Gastroesophageal sphincter (tissue), 4 donors: ENCODE data around the gene HDAC4. TPM values are rescaled to one million over a fixed set of nuclear protein-coding genes. Genes with fewer than 3 reads are reported as not detected.

Source experiments
- ATAC-seq: fragments of 150-250 bp; one replicate; pipeline ENCODE4 v1.9.1; 2016; ENCODE audit warnings: mild to moderate bottlenecking, moderate library complexity
- H3K27ac ChIP-seq, 4 donors: fragments of 200-600 bp; sonication (generic) in 3 of 4; 1 replicate in 3 of 4; 2 replicates in 1 of 4; pipeline ENCODE4 v1.5.1; 2016 to 2019
- H3K27me3 ChIP-seq: fragments of 200-600 bp; sonication (generic); one replicate; pipeline ENCODE4 v1.5.1; 2019
- H3K36me3 ChIP-seq, 2 donors: fragments of 200-600 bp; sonication (generic); one replicate each; pipeline ENCODE4 v1.5.1; 2019; ENCODE audit warnings: control low read depth in 1 of 2
- H3K4me1 ChIP-seq, 3 donors: fragments of 200-600 bp; sonication (generic); 1 replicate in 2 of 3; 2 replicates in 1 of 3; pipeline ENCODE4 v1.5.1; 2016 to 2019; ENCODE audit warnings: control low read depth in 2 of 3
- H3K4me3 ChIP-seq, 2 donors: fragments of 200-600 bp; sonication (generic); one replicate each; pipeline ENCODE4 v1.5.1; 2019; ENCODE audit warnings: mild to moderate bottlenecking in 1 of 2, moderate library complexity in 1 of 2
- H3K9me3 ChIP-seq, 3 donors: fragments of 200-600 bp; sonication (generic); one replicate each; pipeline ENCODE4 v1.5.1; 2017 to 2019; ENCODE audit warnings: control low read depth in 2 of 3
- CTCF ChIP-seq, 4 experiments: fragments of 200-600 bp in 2 of 4; fragments of 450-650 bp in 2 of 4; sonication (generic) in 1 of 4; IDR thresholded peaks; one replicate each; pipeline ENCODE4 v1.5.1; 2017 to 2019; ENCODE audit warnings: antibody characterized with exemption in 4 of 4, mild to moderate bottlenecking in 2 of 4, moderate library complexity in 2 of 4
- EP300 ChIP-seq: sonication (generic); formaldehyde crosslinking; IDR thresholded peaks from one replicate; pipeline ENCODE4 v1.6.1; 2017; ENCODE audit warnings: antibody characterized with exemption, mild to moderate bottlenecking
- POLR2A ChIP-seq, 2 donors: fragments of 450-650 bp; IDR thresholded peaks; one replicate each; pipeline ENCODE4 v1.6.1; 2017; ENCODE audit warnings: antibody characterized with exemption in 2 of 2, mild to moderate bottlenecking in 2 of 2, moderate library complexity in 1 of 2
- POLR2AphosphoS5 ChIP-seq: sonication (generic); formaldehyde crosslinking; IDR thresholded peaks from one replicate; pipeline ENCODE4 v1.6.1; 2017; ENCODE audit warnings: antibody characterized with exemption
- WGBS, 2 donors: methylation state at CpG; one replicate each; pipeline ENCODE4 v1.1.5; 2018; ENCODE audit warnings: low coverage in 1 of 2; 5-methylcytosine and 5-hydroxymethylcytosine counted together
- total RNA-seq, 4 donors: library from RNA; depleted of rRNA; stranded (reverse); fragments of >200 nt; gene quantifications; one replicate each; pipeline ENCODE4 v1.1.0, GENCODE V29; 2016

HDAC4 gene
- total RNA-seq, 4 donors from 2014 or later: 41.3 to 104 (median 85.8) TPM

DNA sequence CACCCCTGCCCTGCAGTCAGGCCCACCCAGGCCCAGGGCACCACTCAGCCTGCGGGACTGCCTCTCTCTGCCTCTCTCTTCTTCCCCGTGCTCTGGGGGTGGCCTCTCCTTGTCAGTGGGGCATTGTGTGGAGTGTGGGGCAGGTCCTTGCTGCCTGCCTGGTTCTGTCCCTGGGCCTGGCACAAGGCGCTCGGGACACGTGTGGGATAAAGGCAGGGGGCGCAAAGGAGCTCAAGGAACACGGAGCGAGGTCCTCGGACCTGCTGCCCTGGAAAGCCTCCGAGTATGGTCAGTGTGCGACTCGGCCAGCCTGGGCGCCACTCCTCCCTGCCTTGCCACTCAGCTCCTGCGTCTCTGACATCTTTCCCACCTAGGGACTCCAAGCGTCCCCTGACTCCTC is 262.2 kb downstream of the HDAC4 start:
- Histone ChIP-seq H3K9me3 (no peaks in the 10 kb centered on the region), H3K36me3 (peaks cover 0 to 99% of the 10 kb centered on the region in 2 donors), H3K27me3 (no peaks in the 10 kb centered on the region), H3K27ac (peak overlapping the region in 2 of 4 donors; percentile 43 to 48), H3K4me1 (peaks cover 0 to 16% (median 0%) of the 10 kb centered on the region in 3 donors), H3K4me3 (no peak overlapping the region)
- no peak for ATAC-seq
- WGBS, 2 donors: 67 to 81% methylated on average over 2 of the region's 15 CpGs
- no peak for TF ChIP-seq EP300
- TF ChIP-seq CTCF (IDR thresholded peaks at IDR 0.05): no peak
- no peak for TF ChIP-seq POLR2AphosphoS5
- no peak for TF ChIP-seq POLR2A (IDR thresholded peaks at IDR 0.05)

GRCh38 chr2:239137898-239138283 is 262.9 kb downstream of the HDAC4 start:
- no peaks in the 10 kb centered on the region for H3K27me3 ChIP-seq
- peaks cover 0 to 14% (median 0%) of the 10 kb centered on the region in 3 donors for H3K4me1 ChIP-seq
- H3K4me3 ChIP-seq: no peak overlapping the region
- no peaks in the 10 kb centered on the region for H3K9me3 ChIP-seq
- H3K27ac ChIP-seq: peak overlapping the region in 1 of 4 donors; percentile 48
- peaks cover 0 to 99% of the 10 kb centered on the region in 2 donors for H3K36me3 ChIP-seq
- whole genome bisulfite sequencing, 2 donors: 38 to 69% methylated on average over 3 of the region's 3 CpGs
- no peak for TF ChIP-seq POLR2AphosphoS5
- TF ChIP-seq CTCF (IDR thresholded peaks at IDR 0.05): no peak
- TF ChIP-seq POLR2A (IDR thresholded peaks at IDR 0.05): no peak
- TF ChIP-seq EP300: no peak
- no peak for ATAC-seq

DNA sequence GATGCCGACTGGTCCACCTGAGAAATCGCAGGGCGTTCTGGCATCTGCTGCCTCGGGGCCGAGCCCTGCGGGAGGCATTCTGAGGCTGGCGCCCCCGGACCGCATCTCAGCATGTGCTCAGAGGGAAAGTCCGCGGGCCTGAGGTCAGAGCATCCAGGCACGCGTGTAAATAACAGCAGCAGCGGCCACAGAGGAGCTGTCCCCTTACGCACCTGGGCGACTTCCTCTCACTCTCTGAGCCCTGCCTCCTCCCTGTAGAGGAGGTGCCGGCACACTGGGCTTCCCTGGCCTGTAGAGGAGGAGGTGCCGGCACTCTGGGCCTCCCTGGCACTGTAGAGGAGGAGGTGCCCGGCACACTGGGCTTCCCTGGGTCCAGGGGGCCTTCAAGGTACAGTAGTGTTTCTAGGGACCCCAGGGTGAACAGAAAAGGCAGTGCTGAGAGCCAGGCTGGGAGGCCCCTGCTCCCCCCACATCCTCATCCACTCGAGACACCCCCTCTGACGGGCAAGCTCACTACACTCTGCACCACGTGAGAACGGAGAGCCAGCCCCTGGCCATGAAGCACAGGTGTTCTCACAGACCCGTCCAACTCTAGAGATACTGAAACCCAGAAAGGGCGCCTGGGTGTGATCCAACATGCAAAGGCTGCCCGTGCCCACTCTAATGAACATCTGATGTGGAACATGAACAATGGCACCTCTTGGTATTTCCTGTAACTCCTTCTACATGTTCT is 263.5 kb downstream of the HDAC4 start:
- no peaks in the 10 kb centered on the region for H3K27me3 ChIP-seq
- H3K27ac ChIP-seq: peak overlapping the region in 2 of 4 donors; percentile 15 to 31
- WGBS, 2 donors: 97% methylated on average over 15 of the region's 26 CpGs; no CpG with 5 or more reads in 1 of the 2 donors
- no peak for ATAC-seq
- TF ChIP-seq POLR2A (IDR thresholded peaks at IDR 0.05): no peak
- TF ChIP-seq CTCF (IDR thresholded peaks at IDR 0.05): no peak
- no peak for TF ChIP-seq POLR2AphosphoS5
- TF ChIP-seq EP300: no peak
- no peaks in the 10 kb centered on the region for H3K9me3 ChIP-seq
- H3K4me1 ChIP-seq: peaks cover 0 to 14% (median 0%) of the 10 kb centered on the region in 3 donors
- no peak overlapping the region for H3K4me3 ChIP-seq
- peaks cover 0 to 99% of the 10 kb centered on the region in 2 donors for H3K36me3 ChIP-seq

DNA sequence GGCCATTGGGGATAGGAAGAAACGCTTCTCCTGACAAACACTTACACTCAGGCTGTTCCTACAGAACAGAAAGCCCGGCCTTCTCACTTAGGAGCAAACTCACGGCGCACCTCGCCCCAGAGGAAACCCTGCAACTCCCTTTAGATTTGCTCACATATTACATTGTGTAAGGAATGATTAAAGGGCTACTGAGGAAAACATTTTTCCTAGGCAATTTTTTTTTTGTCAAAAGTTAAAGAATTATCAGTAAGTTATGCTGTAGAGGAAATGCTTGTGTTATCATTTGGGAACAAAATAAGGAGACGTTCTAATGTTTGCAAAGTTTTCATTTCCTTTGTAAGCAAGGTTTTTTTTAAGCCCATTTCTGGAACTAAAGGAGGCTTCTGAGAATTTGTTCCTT is 264.1 kb downstream of the HDAC4 start:
- Histone ChIP-seq H3K36me3 (peaks cover 0 to 99% of the 10 kb centered on the region in 2 donors), H3K4me1 (peaks cover 0 to 14% (median 0%) of the 10 kb centered on the region in 3 donors)

More for the DNA sequence above, 264.1 kb downstream of the HDAC4 start:
- 80 to 87% methylated on average over 1 to 6 of the region's 6 CpGs for WGBS, 2 donors
- peak overlapping the region in 1 of 4 donors; percentile 31 for H3K27ac ChIP-seq
- ATAC-seq: no peak
- H3K9me3 ChIP-seq: no peaks in the 10 kb centered on the region
- no peaks in the 10 kb centered on the region for H3K27me3 ChIP-seq
- no peak overlapping the region for H3K4me3 ChIP-seq
- TF ChIP-seq POLR2A (IDR thresholded peaks at IDR 0.05) (no peak), POLR2AphosphoS5 (no peak), CTCF (IDR thresholded peaks at IDR 0.05) (no peak), EP300 (no peak)
